ENCODE measurements around the gene GLOD5. TPM values are rescaled to one million over a fixed set of nuclear protein-coding genes. Genes with fewer than 3 reads are reported as not detected.

Gene GLOD5
- total and polyA plus RNA-seq, 2 of the 8 experiments (the other 6 are each of a cell fraction or from before 2014, with no cell fraction given): 0.18 TPM; not detected in 1

DNA sequence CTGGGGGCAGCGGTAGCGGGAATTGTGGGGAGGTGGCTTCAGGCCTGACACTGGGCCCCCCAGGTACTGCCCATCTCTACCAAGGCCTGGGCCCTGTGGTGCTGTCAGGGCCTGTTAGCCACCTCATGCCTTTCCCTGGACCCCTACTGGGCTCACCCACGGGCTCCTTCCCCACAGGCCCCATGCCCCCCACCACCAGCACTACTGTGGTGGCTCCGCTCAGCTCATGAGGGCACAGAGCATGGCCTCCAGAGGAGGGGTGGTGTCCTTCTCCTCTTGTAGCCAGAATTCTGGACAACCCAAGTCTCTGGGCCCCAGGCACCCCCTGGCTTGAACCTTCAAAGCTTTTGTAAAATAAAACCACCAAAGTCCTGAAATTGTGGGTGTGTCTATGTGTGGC, 32.4 kb downstream of the GLOD5 start (continued):
- TF ChIP-seq, protein P1, sequence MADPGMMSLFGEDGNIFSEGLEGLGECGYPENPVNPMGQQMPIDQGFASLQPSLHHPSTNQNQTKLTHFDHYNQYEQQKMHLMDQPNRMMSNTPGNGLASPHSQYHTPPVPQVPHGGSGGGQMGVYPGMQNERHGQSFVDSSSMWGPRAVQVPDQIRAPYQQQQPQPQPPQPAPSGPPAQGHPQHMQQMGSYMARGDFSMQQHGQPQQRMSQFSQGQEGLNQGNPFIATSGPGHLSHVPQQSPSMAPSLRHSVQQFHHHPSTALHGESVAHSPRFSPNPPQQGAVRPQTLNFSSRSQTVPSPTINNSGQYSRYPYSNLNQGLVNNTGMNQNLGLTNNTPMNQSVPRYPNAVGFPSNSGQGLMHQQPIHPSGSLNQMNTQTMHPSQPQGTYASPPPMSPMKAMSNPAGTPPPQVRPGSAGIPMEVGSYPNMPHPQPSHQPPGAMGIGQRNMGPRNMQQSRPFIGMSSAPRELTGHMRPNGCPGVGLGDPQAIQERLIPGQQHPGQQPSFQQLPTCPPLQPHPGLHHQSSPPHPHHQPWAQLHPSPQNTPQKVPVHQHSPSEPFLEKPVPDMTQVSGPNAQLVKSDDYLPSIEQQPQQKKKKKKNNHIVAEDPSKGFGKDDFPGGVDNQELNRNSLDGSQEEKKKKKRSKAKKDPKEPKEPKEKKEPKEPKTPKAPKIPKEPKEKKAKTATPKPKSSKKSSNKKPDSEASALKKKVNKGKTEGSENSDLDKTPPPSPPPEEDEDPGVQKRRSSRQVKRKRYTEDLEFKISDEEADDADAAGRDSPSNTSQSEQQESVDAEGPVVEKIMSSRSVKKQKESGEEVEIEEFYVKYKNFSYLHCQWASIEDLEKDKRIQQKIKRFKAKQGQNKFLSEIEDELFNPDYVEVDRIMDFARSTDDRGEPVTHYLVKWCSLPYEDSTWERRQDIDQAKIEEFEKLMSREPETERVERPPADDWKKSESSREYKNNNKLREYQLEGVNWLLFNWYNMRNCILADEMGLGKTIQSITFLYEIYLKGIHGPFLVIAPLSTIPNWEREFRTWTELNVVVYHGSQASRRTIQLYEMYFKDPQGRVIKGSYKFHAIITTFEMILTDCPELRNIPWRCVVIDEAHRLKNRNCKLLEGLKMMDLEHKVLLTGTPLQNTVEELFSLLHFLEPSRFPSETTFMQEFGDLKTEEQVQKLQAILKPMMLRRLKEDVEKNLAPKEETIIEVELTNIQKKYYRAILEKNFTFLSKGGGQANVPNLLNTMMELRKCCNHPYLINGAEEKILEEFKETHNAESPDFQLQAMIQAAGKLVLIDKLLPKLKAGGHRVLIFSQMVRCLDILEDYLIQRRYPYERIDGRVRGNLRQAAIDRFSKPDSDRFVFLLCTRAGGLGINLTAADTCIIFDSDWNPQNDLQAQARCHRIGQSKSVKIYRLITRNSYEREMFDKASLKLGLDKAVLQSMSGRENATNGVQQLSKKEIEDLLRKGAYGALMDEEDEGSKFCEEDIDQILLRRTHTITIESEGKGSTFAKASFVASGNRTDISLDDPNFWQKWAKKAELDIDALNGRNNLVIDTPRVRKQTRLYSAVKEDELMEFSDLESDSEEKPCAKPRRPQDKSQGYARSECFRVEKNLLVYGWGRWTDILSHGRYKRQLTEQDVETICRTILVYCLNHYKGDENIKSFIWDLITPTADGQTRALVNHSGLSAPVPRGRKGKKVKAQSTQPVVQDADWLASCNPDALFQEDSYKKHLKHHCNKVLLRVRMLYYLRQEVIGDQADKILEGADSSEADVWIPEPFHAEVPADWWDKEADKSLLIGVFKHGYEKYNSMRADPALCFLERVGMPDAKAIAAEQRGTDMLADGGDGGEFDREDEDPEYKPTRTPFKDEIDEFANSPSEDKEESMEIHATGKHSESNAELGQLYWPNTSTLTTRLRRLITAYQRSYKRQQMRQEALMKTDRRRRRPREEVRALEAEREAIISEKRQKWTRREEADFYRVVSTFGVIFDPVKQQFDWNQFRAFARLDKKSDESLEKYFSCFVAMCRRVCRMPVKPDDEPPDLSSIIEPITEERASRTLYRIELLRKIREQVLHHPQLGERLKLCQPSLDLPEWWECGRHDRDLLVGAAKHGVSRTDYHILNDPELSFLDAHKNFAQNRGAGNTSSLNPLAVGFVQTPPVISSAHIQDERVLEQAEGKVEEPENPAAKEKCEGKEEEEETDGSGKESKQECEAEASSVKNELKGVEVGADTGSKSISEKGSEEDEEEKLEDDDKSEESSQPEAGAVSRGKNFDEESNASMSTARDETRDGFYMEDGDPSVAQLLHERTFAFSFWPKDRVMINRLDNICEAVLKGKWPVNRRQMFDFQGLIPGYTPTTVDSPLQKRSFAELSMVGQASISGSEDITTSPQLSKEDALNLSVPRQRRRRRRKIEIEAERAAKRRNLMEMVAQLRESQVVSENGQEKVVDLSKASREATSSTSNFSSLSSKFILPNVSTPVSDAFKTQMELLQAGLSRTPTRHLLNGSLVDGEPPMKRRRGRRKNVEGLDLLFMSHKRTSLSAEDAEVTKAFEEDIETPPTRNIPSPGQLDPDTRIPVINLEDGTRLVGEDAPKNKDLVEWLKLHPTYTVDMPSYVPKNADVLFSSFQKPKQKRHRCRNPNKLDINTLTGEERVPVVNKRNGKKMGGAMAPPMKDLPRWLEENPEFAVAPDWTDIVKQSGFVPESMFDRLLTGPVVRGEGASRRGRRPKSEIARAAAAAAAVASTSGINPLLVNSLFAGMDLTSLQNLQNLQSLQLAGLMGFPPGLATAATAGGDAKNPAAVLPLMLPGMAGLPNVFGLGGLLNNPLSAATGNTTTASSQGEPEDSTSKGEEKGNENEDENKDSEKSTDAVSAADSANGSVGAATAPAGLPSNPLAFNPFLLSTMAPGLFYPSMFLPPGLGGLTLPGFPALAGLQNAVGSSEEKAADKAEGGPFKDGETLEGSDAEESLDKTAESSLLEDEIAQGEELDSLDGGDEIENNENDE (IDR thresholded peaks at IDR 0.05; ENCODE audit: insufficient replicate concordance, low read length): no peak
- TF ChIP-seq SP4 (IDR thresholded peaks at IDR 0.05; ENCODE audit: low read length): no peak
- TF ChIP-seq, protein P2, sequence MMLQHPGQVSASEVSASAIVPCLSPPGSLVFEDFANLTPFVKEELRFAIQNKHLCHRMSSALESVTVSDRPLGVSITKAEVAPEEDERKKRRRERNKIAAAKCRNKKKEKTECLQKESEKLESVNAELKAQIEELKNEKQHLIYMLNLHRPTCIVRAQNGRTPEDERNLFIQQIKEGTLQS (IDR thresholded peaks at IDR 0.05; ENCODE audit: insufficient read depth, low read depth, low read length): no peak
- no peak for TF ChIP-seq CBX8 (IDR thresholded peaks at IDR 0.05; ENCODE audit: borderline replicate concordance, low read depth, low read length)
- no peak for TF ChIP-seq POLR2A (IDR thresholded peaks at IDR 0.05; ENCODE audit: control extremely low read depth in 1 of 2, low read depth in 2 of 2, low read length in 2 of 2)
- TF ChIP-seq POU5F1 (IDR thresholded peaks at IDR 0.05; ENCODE audit: low read depth, low read length): no peak
- TF ChIP-seq ZNF274 (IDR thresholded peaks at IDR 0.05; ENCODE audit: borderline replicate concordance, extremely low read depth, low read length): no peak
- no peak for TF ChIP-seq ASH2L (IDR thresholded peaks at IDR 0.05; ENCODE audit: low read length)
- TF ChIP-seq CBX5 (IDR thresholded peaks at IDR 0.05; ENCODE audit: low read depth, low read length): no peak
- TF ChIP-seq SP2 (IDR thresholded peaks at IDR 0.05; ENCODE audit: low read length): no peak
- TF ChIP-seq TEAD4 (IDR thresholded peaks at IDR 0.05; ENCODE audit: low read depth, low read length): no peak
- no peak for TF ChIP-seq SIX5 (IDR thresholded peaks at IDR 0.05; ENCODE audit: low read depth, low read length)
- TF ChIP-seq TAF1 (IDR thresholded peaks at IDR 0.05; ENCODE audit: low read depth, low read length): no peak

All from H1 (cell line).